Natural killer cell (primary cell): ENCODE results near the gene GLRX2. TPM values are rescaled to one million over a fixed set of nuclear protein-coding genes. Genes with fewer than 3 reads are reported as not detected.

Source experiments
- ATAC-seq, 3 donors: fragments of 150-1000 bp in 2 of 3; fragments of 200-7000 bp in 1 of 3; cut with Tn5 transposase; 1 replicate in 1 of 3; 2 replicates in 2 of 3; pipeline ENCODE4 v1.10.0; 2021; ENCODE audit warnings: mild to moderate bottlenecking in 2 of 3, moderate library complexity in 2 of 3
- DNase-seq, 2 donors: peaks; one replicate each; pipeline versions ENCODE4 v3.0.0 to v3.0.0-alpha.2; 2013 to 2021; ENCODE audit warnings: mixed read lengths in 1 of 2
- H3K27ac ChIP-seq: one replicate; pipeline ENCODE4 v1.5.1; 2013; ENCODE audit warnings: mild to moderate bottlenecking, low read length
- H3K27me3 ChIP-seq: one replicate; pipeline ENCODE4 v1.6.1; 2013; ENCODE audit warnings: low read length; ENCODE audit not compliant: control insufficient read depth, insufficient read depth
- H3K36me3 ChIP-seq: one replicate; pipeline ENCODE4 v1.6.1; 2013; ENCODE audit warnings: low read length; ENCODE audit not compliant: control insufficient read depth, insufficient read depth
- H3K4me1 ChIP-seq: one replicate; pipeline ENCODE4 v1.6.1; 2013; ENCODE audit warnings: low read length; ENCODE audit not compliant: control insufficient read depth, insufficient read depth
- H3K4me3 ChIP-seq: one replicate; pipeline ENCODE4 v1.5.1; 2013; ENCODE audit warnings: low read length
- H3K9me3 ChIP-seq: one replicate; pipeline ENCODE4 v1.6.1; 2013; ENCODE audit warnings: low read length; ENCODE audit not compliant: control insufficient read depth, insufficient read depth
- H3K27ac Mint-ChIP-seq, 2 donors: one replicate each; pipeline ENCODE4 v1.8.0; 2022; ENCODE audit warnings: mild to moderate bottlenecking in 2 of 2, mixed read lengths in 2 of 2, moderate library complexity in 1 of 2
- H3K27me3 Mint-ChIP-seq, 2 donors: one replicate each; pipeline ENCODE4 v1.8.0; 2022; ENCODE audit warnings: low read depth in 2 of 2, mixed read lengths in 2 of 2
- H3K36me3 Mint-ChIP-seq: one replicate; pipeline ENCODE4 v1.8.0; 2022; ENCODE audit warnings: mixed read lengths
- H3K4me1 Mint-ChIP-seq, 2 donors: one replicate each; pipeline ENCODE4 v1.8.0; 2022; ENCODE audit warnings: mixed read lengths in 2 of 2
- H3K4me3 Mint-ChIP-seq: one replicate; pipeline ENCODE4 v1.8.0; 2022; ENCODE audit warnings: mild to moderate bottlenecking, moderate library complexity, mixed read lengths
- H3K9me3 Mint-ChIP-seq, 2 donors: one replicate each; pipeline ENCODE4 v1.8.0; 2022; ENCODE audit warnings: mixed read lengths in 2 of 2
- CTCF ChIP-seq: fragments of 200-600 bp; IDR thresholded peaks from one replicate; pipeline ENCODE4 v1.8.0; 2022; ENCODE audit warnings: antibody characterized with exemption
- WGBS: methylation state at CpG from one replicate; pipeline ENCODE4 v1.1.7; 2013; ENCODE audit warnings: missing lambda C conversion rate; ENCODE audit not compliant: insufficient coverage; 5-methylcytosine and 5-hydroxymethylcytosine counted together
- intact Hi-C: fragments of 100-400 bp; cut with micrococcal nuclease; formaldehyde crosslinking; loops from one replicate; pipeline ENCODE4 v1.14.2; 2022
- total RNA-seq, 4 donors: library from RNA; stranded (reverse); fragments of 120-200 nt in 1 of 4; gene quantifications; one replicate each; pipeline versions ENCODE4 v1.2.3 to v1.2.4, GENCODE V29; 2013 to 2022

GLRX2 gene
- total RNA-seq, 3 donors from 2014 or later (not counting 1 experiment from before 2014, with no cell fraction given) = 7.7 to 11.3 (median 9.5) TPM

- intact Hi-C loops = no loop called here
- Histone ChIP-seq H3K36me3 (peaks cover 41% of the 10 kb centered on the region), H3K4me3 (no peak overlapping the region), H3K27me3 (no peaks in the 10 kb centered on the region), H3K27ac (no peak overlapping the region), H3K9me3 (no peaks in the 10 kb centered on the region), H3K4me1 (no peaks in the 10 kb centered on the region)
- no peak overlapping the region for H3K4me3 Mint-ChIP-seq
- no peak for TF ChIP-seq CTCF
- H3K27me3 Mint-ChIP-seq = no peaks in the 10 kb centered on the region
- H3K27ac Mint-ChIP-seq = no peak overlapping the region
- H3K36me3 Mint-ChIP-seq = peaks cover 12% of the 10 kb centered on the region
- 93% methylated on average over 11 of the region's 11 CpGs for WGBS
- no peaks in the 10 kb centered on the region for H3K9me3 Mint-ChIP-seq
- H3K4me1 Mint-ChIP-seq = no peaks in the 10 kb centered on the region
- DNase-seq = no peak
- no peak for ATAC-seq
These were observed 11.1 kb downstream of the GLRX2 start for GRCh38 chr1:193094112-193094511.

GRCh38 chr1:193090865-193091264 is 14.3 kb downstream of the GLRX2 start:
- Mint-ChIP-seq H3K4me1 (no peaks in the 10 kb centered on the region), H3K9me3 (no peaks in the 10 kb centered on the region), H3K27me3 (no peaks in the 10 kb centered on the region), H3K4me3 (no peak overlapping the region), H3K27ac (no peak overlapping the region), H3K36me3 (no peaks in the 10 kb centered on the region)
- Histone ChIP-seq H3K9me3 (no peaks in the 10 kb centered on the region), H3K27me3 (no peaks in the 10 kb centered on the region), H3K4me3 (no peak overlapping the region), H3K4me1 (no peaks in the 10 kb centered on the region), H3K27ac (no peak overlapping the region), H3K36me3 (peaks cover 24% of the 10 kb centered on the region)
- ATAC-seq = no peak
- DNase-seq = no peak
- no peak for TF ChIP-seq CTCF
- WGBS = no CpG with 5 or more reads among the region's 1 CpG
- intact Hi-C loops = no loop called here

DNA sequence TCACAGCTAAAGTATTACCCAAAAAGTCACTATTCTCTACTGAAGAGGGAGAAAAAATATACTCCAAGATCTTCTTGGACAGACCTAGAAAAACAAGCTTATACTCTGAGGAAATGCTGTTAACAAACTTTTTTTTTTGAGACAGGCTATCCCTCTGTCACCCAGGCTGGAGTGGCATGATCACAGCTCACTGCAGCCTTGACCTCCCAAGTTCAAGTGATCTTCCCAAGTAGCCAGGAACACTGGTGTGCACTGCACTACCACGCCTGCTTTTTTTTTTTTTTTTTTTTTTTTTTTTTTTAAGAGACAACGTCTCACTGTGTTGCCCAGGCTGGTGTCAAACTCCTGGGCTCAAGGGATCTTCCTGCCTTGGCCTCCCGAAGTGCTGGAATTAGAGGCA is 17.3 kb downstream of the GLRX2 start:
- ATAC-seq = no peak
- Histone ChIP-seq H3K27me3 (no peaks in the 10 kb centered on the region), H3K36me3 (peaks cover 41% of the 10 kb centered on the region), H3K9me3 (no peaks in the 10 kb centered on the region), H3K4me1 (no peaks in the 10 kb centered on the region), H3K4me3 (no peak overlapping the region), H3K27ac (no peak overlapping the region)
- no peaks in the 10 kb centered on the region for H3K4me1 Mint-ChIP-seq
- WGBS = 96% methylated on average over 3 of the region's 3 CpGs
- peaks cover 13% of the 10 kb centered on the region for H3K36me3 Mint-ChIP-seq
- no peaks in the 10 kb centered on the region for H3K9me3 Mint-ChIP-seq
- intact Hi-C loops = no loop called here
- DNase-seq = no peak
- no peaks in the 10 kb centered on the region for H3K27me3 Mint-ChIP-seq
- H3K27ac Mint-ChIP-seq = peak overlapping the region; percentile 41 to 51
- TF ChIP-seq CTCF = no peak
- H3K4me3 Mint-ChIP-seq = no peak overlapping the region

GRCh38 chr1:193086342-193086741 is 18.9 kb downstream of the GLRX2 start:
- Histone ChIP-seq H3K4me1 (no peaks in the 10 kb centered on the region), H3K9me3 (no peaks in the 10 kb centered on the region), H3K36me3 (peaks cover 51% of the 10 kb centered on the region), H3K27ac (no peak overlapping the region), H3K27me3 (no peaks in the 10 kb centered on the region), H3K4me3 (no peak overlapping the region)
- 100% methylated on average over 1 of the region's 3 CpGs for WGBS
- no peak overlapping the region for H3K4me3 Mint-ChIP-seq
- peaks cover 13% of the 10 kb centered on the region for H3K36me3 Mint-ChIP-seq
- H3K4me1 Mint-ChIP-seq = no peaks in the 10 kb centered on the region
- DNase-seq (no peak), ATAC-seq (no peak)
- no peak for TF ChIP-seq CTCF
- no peaks in the 10 kb centered on the region for H3K9me3 Mint-ChIP-seq
- intact Hi-C loops = no loop called here
- H3K27me3 Mint-ChIP-seq = no peaks in the 10 kb centered on the region
- no peak overlapping the region for H3K27ac Mint-ChIP-seq
